Mesothelial cell of epicardium (in vitro differentiated cells): ENCODE measurements around the gene SRC. TPM values are rescaled to one million over a fixed set of nuclear protein-coding genes. Genes with fewer than 3 reads are reported as not detected.

Source experiments
- DNase-seq, 2 experiments: peaks; one replicate each; pipeline ENCODE4 v3.0.0; 2021; ENCODE audit warnings: low spot score in 2 of 2; ENCODE audit not compliant: unreplicated experiment in 2 of 2
- H3K27ac Mint-ChIP-seq: 2 replicates; pipeline ENCODE4 v1.8.0; 2021; ENCODE audit warnings: mixed read lengths
- H3K27me3 Mint-ChIP-seq: 2 replicates; pipeline ENCODE4 v1.8.0; 2021; ENCODE audit warnings: low read depth, mixed read lengths
- H3K36me3 Mint-ChIP-seq: 2 replicates; pipeline ENCODE4 v1.8.0; 2021; ENCODE audit warnings: mixed read lengths
- H3K4me1 Mint-ChIP-seq: 2 replicates; pipeline ENCODE4 v1.8.0; 2021; ENCODE audit warnings: mixed read lengths
- H3K4me3 Mint-ChIP-seq: 2 replicates; pipeline ENCODE4 v1.8.0; 2021; ENCODE audit warnings: mild to moderate bottlenecking, moderate library complexity, mixed read lengths
- H3K9me3 Mint-ChIP-seq: 2 replicates; pipeline ENCODE4 v1.8.0; 2021; ENCODE audit warnings: mixed read lengths
- total RNA-seq: library from RNA; stranded (reverse); gene quantifications from 3 replicates; pipeline ENCODE4 v1.2.1, GENCODE V29; 2021
- TF ChIP-seq, protein P1 (sequence below): fragments of 200-600 bp; sonication (generic); IDR thresholded peaks from one replicate; pipeline ENCODE4 v1.5.0; 2021; ENCODE audit warnings: antibody characterized with exemption; ENCODE audit not compliant: unreplicated experiment

The SRC gene
- total RNA-seq, 1 donor from 2014 or later, result 85.2 TPM

DNA sequence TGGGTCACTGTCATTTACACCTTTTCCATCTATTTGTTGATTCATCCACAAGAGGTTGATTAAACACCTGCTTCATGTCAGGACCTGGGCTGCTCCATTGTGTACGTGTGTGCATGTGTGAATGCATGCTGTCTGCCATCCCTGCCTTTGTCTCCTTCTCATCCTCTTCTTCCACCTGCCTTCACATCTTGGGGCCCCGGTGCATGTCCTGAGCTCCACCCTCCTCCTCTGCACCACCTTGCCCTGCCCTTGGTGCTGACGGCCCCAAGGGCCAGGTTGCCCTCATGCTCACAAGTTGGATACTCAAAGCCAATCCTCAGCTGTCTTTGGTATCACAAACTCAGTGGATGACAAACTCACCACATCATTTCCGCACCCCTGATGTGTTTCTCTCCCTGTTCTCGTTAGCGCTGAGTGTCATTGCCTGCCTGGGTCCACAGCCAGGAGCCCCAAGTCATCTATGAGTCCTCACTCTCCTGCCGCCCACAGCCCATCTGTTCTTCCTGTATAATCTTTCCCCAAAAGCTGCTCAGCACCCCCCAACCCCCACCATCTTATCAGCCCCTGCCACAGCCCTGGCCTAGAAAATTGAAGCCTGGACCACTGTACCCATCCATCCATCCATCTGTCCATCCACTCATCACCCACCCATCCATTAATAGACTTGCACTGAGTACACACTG is 85.0 kb downstream of the SRC start:
- Mint-ChIP-seq H3K36me3 (no peaks in the 10 kb centered on the region), H3K27ac (no peak overlapping the region), H3K9me3 (no peaks in the 10 kb centered on the region), H3K27me3 (no peaks in the 10 kb centered on the region), H3K4me1 (no peaks in the 10 kb centered on the region), H3K4me3 (no peak overlapping the region)
- DNase-seq, result no peak
- TF ChIP-seq, protein P1, sequence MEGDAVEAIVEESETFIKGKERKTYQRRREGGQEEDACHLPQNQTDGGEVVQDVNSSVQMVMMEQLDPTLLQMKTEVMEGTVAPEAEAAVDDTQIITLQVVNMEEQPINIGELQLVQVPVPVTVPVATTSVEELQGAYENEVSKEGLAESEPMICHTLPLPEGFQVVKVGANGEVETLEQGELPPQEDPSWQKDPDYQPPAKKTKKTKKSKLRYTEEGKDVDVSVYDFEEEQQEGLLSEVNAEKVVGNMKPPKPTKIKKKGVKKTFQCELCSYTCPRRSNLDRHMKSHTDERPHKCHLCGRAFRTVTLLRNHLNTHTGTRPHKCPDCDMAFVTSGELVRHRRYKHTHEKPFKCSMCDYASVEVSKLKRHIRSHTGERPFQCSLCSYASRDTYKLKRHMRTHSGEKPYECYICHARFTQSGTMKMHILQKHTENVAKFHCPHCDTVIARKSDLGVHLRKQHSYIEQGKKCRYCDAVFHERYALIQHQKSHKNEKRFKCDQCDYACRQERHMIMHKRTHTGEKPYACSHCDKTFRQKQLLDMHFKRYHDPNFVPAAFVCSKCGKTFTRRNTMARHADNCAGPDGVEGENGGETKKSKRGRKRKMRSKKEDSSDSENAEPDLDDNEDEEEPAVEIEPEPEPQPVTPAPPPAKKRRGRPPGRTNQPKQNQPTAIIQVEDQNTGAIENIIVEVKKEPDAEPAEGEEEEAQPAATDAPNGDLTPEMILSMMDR, result no peak

DNA sequence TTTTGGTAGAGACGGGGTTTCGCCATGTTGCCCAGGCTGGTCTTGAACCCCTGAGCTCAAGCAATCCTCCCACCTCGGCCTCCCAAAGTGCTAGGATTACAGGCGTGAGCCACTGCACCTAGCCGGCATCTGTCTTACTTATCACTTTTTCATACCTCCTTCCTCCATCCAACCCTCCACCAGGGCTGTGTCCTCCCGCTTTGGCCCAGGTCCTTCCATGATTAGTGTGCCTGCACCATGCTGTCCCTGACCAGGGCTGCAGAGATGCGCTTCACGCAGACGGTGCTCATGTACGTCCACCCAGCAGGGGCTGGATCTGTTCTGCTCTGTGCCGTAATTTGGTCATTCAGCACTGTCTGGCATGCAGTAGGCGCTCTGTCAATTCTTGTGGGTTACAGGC is 85.8 kb downstream of the SRC start:
- Mint-ChIP-seq H3K27me3 (peaks cover 3% of the 10 kb centered on the region), H3K4me1 (no peaks in the 10 kb centered on the region), H3K27ac (no peak overlapping the region), H3K4me3 (no peak overlapping the region), H3K36me3 (no peaks in the 10 kb centered on the region), H3K9me3 (no peaks in the 10 kb centered on the region)
- TF ChIP-seq, protein P1, result no peak
- no peak for DNase-seq

GRCh38 chr20:37432606-37433005 is 86.7 kb downstream of the SRC start:
- H3K9me3 Mint-ChIP-seq, result no peaks in the 10 kb centered on the region

GRCh38 chr20:37435607-37436006 is 89.7 kb downstream of the SRC start:
- H3K4me3 Mint-ChIP-seq, result no peak overlapping the region
- H3K9me3 Mint-ChIP-seq, result no peaks in the 10 kb centered on the region
- H3K4me1 Mint-ChIP-seq, result no peaks in the 10 kb centered on the region
- TF ChIP-seq, protein P1, result no peak
- peaks cover 9% of the 10 kb centered on the region for H3K27me3 Mint-ChIP-seq
- H3K27ac Mint-ChIP-seq, result no peak overlapping the region
- no peak for DNase-seq
- H3K36me3 Mint-ChIP-seq, result no peaks in the 10 kb centered on the region

More at GRCh38 chr20:37432606-37433005, 86.7 kb downstream of the SRC start:
- Mint-ChIP-seq H3K27ac (no peak overlapping the region), H3K4me1 (no peaks in the 10 kb centered on the region), H3K27me3 (peaks cover 3% of the 10 kb centered on the region), H3K4me3 (no peak overlapping the region), H3K36me3 (no peaks in the 10 kb centered on the region)
- TF ChIP-seq, protein P1, result no peak
- no peak for DNase-seq

- no peak overlapping the region for H3K27ac Mint-ChIP-seq
- TF ChIP-seq, protein P1, result no peak
- no peaks in the 10 kb centered on the region for H3K36me3 Mint-ChIP-seq
- no peak overlapping the region for H3K4me3 Mint-ChIP-seq
- DNase-seq, result no peak
- no peaks in the 10 kb centered on the region for H3K4me1 Mint-ChIP-seq
- no peaks in the 10 kb centered on the region for H3K9me3 Mint-ChIP-seq
- peaks cover 9% of the 10 kb centered on the region for H3K27me3 Mint-ChIP-seq
Observed at GRCh38 chr20:37436527-37437186, 90.7 kb downstream of the SRC start.
